Measurements from ENCODE around the gene SMIM1. TPM values are rescaled to one million over a fixed set of nuclear protein-coding genes. Genes with fewer than 3 reads are reported as not detected.
"Not testable (repeated sequence)": the region's sequence is repeated elsewhere in the genome, so short reads cannot be mapped to it uniquely, and the experiment has no call there.

Gene SMIM1
- total RNA-seq, result 1 to 10 TPM in 2 of 3 donors, under 1 TPM in 1; 0.78 to 2.6 (median 1.6) TPM
- total RNA-seq (2013), result 1.7 TPM

GRCh38 chr1:3772715-3773571, at the start of gene SMIM1:
Gene SMIM1, plus strand, starts transcription at chr1:3772749. Its CDS starts 2,625 bp downstream, at chr1:3775374.
- Mint-ChIP-seq H3K9me3 (no peaks in the 10 kb centered on the region), H3K4me1 (peaks cover 0 to 16% of the 10 kb centered on the region in 2 donors), H3K36me3 (no peaks in the 10 kb centered on the region), H3K4me3 (peak within 1 kb of the TSS; percentile 73), H3K27me3 (ENCODE audit: low read depth in 2 of 2) (no peaks in the 10 kb centered on the region), H3K27ac (peak within 1 kb of the TSS in 1 of 2 donors; percentile 56)
- Histone ChIP-seq H3K9me3 (ENCODE audit: control insufficient read depth, insufficient read depth, low read length) (no peaks in the 10 kb centered on the region), H3K4me3 (ENCODE audit: low read length) (peak within 1 kb of the TSS; percentile 43), H3K36me3 (ENCODE audit: control insufficient read depth, insufficient read depth, low read length) (no peaks in the 10 kb centered on the region), H3K4me1 (ENCODE audit: control insufficient read depth, insufficient read depth, low read length) (peaks cover 31% of the 10 kb centered on the region), H3K27me3 (ENCODE audit: control insufficient read depth, insufficient read depth, low read length) (no peaks in the 10 kb centered on the region), H3K27ac (ENCODE audit: low read length) (no peak within 1 kb of the TSS)
- no peak for TF ChIP-seq CTCF (IDR thresholded peaks at IDR 0.05)
- peak in 1 of 2 donors; percentile 28 for DNase-seq
- intact Hi-C loops (cut with micrococcal nuclease), result loop anchor here (5.0 kb wide), 1 partner anchor 129 kb away; the partner anchor contains the start of gene C1orf174
- peak in 2 of 3 donors; percentile 3 to 7 for ATAC-seq
- 12% methylated on average over 55 of the region's 55 CpGs for WGBS (ENCODE audit: insufficient coverage)

- Histone ChIP-seq H3K27ac (ENCODE audit: low read length) (no peak overlapping the region), H3K27me3 (ENCODE audit: control insufficient read depth, insufficient read depth, low read length) (no peaks in the 10 kb centered on the region), H3K9me3 (ENCODE audit: control insufficient read depth, insufficient read depth, low read length) (no peaks in the 10 kb centered on the region), H3K4me3 (ENCODE audit: low read length) (no peak overlapping the region), H3K4me1 (ENCODE audit: control insufficient read depth, insufficient read depth, low read length) (peaks cover 25% of the 10 kb centered on the region), H3K36me3 (ENCODE audit: control insufficient read depth, insufficient read depth, low read length) (no peaks in the 10 kb centered on the region)
- 69% methylated on average over 3 of the region's 3 CpGs for WGBS (ENCODE audit: insufficient coverage)
- no peaks in the 10 kb centered on the region for H3K27me3 Mint-ChIP-seq (ENCODE audit: low read depth in 2 of 2)
- H3K9me3 Mint-ChIP-seq, result peaks cover 0 to 2% of the 10 kb centered on the region in 2 donors
- peaks cover 0 to 9% of the 10 kb centered on the region in 2 donors for H3K4me1 Mint-ChIP-seq
- no peak for ATAC-seq
- H3K27ac Mint-ChIP-seq, result no peak overlapping the region
- intact Hi-C loops (cut with micrococcal nuclease), result no loop called here
- DNase-seq, result no peak
- no peak overlapping the region for H3K4me3 Mint-ChIP-seq
- TF ChIP-seq CTCF (IDR thresholded peaks at IDR 0.05), result no peak
- no peaks in the 10 kb centered on the region for H3K36me3 Mint-ChIP-seq
Observed at GRCh38 chr1:3722846-3723245, 49.7 kb upstream of the SMIM1 start.

GRCh38 chr1:3724416-3725030, 48.0 kb upstream of the SMIM1 start:
- H3K27me3 Mint-ChIP-seq (ENCODE audit: low read depth in 2 of 2); H3K27ac ChIP-seq (ENCODE audit: low read length); H3K4me3 Mint-ChIP-seq; H3K4me1 Mint-ChIP-seq; H3K4me3 ChIP-seq (ENCODE audit: low read length); H3K36me3 Mint-ChIP-seq; H3K9me3 Mint-ChIP-seq; H3K27me3 ChIP-seq (ENCODE audit: control insufficient read depth, insufficient read depth, low read length); H3K9me3 ChIP-seq (ENCODE audit: control insufficient read depth, insufficient read depth, low read length); H3K27ac Mint-ChIP-seq; H3K36me3 ChIP-seq (ENCODE audit: control insufficient read depth, insufficient read depth, low read length): not testable (repeated sequence)
- H3K4me1 ChIP-seq (ENCODE audit: control insufficient read depth, insufficient read depth, low read length), result peaks cover 15% of the 10 kb centered on the region
- intact Hi-C loops (cut with micrococcal nuclease), result loop anchor here (2.0 kb wide), 1 partner anchor 234 kb away; no protein-coding TSS in a partner anchor
- ATAC-seq (peak; percentile 52 to 77 (median 67)), DNase-seq (peak; percentile 71 to 87)
- 45% methylated on average over 18 of the region's 18 CpGs for WGBS (ENCODE audit: insufficient coverage)
- TF ChIP-seq CTCF (IDR thresholded peaks at IDR 0.05), result peak; percentile 90

Measured in natural killer cell (primary cell).